HG03571 (cell line): ENCODE data around the gene RNF151.

Experiments
- ATAC-seq: cut with Tn5 transposase; IDR thresholded peaks from one replicate; pipeline ENCODE4 v1.9.1; 2021; ENCODE audit not compliant: unreplicated experiment

RNF151 gene

GRCh38 chr16:1976951-1977874 is 10.6 kb downstream of the RNF151 start:
- no peak for ATAC-seq

GRCh38 chr16:1977875-1978268 is 11.2 kb downstream of the RNF151 start:
- ATAC-seq, result no peak

GRCh38 chr16:1978476-1979120 is 11.9 kb downstream of the RNF151 start:
- ATAC-seq, result no peak

DNA sequence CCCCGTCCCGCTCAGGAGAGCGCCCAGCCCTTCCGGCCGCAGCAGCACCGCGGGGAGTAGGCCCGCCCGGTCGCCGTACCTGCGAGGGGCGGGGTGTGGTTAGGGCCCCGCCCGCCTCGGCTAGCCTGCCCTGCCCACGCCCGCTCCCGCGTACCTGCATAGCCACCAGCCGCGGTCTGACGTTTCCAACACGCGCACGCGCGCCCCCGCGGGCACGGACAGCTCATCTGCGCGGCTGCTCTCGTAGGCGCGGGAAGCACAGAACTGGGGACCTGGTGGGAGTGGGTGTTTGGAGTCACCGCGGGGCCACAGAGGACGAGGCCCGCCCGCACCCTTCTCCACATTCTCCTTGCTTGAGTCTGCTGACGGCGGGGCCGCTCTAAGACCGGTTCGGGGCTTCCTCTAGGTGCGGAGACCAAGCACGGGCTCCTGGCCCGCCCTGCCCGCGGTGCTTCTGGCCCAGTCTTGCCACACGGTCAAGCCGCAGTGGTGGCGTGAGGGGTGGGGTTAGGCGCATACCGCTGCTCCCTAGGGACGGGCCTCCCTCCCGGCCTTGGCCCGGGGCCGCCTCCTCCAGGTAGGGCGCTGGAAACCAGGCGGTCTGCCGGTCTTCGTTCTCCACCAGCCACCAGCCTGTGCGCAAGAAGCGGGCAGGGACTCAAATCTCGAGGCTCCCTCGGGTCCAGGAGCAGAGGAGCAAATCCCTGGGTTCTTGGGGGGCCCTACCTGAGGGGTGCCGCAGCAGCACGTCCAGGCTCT is 12.8 kb downstream of the RNF151 start:
- no peak for ATAC-seq

- no peak for ATAC-seq
Observed at GRCh38 chr16:1980030-1980769, 13.5 kb downstream of the RNF151 start.

DNA sequence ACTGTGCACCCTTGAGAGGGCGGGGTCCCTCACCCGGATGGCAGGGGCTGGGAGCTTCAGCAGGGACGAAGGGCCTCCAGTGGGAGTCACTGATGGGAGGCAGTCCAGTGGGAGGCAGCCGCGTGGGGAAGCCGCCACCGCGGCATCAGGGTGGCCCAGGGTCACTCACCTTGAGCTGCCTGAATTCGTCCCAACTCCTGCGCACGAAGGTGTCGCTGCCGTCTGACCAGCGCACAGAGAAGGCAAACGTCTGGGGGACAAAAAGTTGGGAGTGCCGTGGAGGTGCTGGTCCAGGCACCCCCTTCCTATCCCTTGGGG is 14.1 kb downstream of the RNF151 start:
- no peak for ATAC-seq

GRCh38 chr16:1981398-1981836 is 14.8 kb downstream of the RNF151 start, which contains the start of gene NOXO1:
NOXO1 (minus strand) TSS chr16:1981469; CDS start chr16:1981179, 290 bp downstream.
- ATAC-seq, result no peak

- ATAC-seq, result no peak
Observed at GRCh38 chr16:1982013-1982433, 15.4 kb downstream of the RNF151 start.

DNA sequence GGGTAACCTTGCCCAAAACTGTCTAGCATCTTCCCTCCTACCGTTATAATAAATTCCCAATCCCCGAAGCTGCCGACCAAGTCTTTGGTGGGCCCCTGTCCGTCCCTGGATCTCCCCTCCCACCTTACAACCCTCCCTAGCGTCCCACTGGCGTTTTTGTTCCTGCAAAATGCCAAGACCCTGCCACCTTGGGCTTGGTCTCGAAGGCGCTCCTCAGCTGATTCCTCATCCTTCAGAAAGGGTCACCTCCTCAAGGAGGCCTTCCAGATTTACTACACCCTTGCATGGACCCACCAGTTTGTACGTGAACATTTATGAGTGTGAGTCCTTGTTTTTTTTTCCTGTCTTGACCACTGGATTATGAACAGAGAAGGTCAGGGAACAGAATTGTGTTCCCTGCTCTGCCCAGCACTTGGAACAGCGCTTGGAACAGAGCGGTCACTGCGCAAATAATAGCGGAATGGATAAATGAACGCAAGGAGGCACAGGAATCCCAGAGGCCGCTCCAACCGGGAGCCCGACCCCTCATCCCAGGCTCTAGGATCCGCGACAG is 16.4 kb downstream of the RNF151 start:
- no peak for ATAC-seq

DNA sequence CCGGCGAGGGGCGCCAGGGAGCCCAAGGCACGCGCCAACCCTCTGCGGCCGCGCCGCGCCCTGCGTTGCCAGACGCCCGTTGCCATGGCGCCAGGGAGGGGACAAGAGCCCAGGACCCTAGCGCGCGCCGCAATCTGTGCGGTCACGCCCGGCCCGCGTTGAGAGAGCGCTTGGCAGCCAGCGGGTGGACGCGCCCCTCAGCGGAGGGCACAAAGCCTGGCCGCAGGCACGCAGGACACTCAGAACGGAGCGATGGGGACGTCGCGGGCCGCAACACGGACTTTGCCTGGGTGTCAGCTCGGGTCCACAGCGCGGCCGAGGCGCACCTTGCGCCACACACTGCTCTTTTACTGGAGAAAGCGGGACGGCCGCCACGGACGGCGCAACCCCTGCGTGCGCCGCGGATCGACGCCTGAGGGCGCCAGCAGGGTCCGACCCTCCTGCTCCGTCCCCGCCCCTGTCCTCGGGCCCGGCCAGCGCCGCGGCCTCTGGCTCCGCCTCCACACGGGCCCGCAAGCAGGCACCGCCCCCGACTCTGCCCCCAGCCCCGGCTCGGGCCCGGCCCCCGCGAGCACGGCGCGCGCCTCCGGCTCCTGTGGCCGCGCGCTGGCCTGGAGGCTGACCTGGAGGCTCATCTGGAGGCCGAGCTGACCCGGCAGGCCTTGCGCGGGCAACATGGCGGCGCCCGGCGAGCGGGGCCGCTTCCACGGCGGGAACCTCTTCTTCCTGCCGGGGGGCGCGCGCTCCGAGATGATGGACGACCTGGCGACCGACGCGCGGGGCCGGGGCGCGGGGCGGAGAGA is 17.1 kb downstream of the RNF151 start, which contains the start of gene GFER:
GFER (plus strand) TSS at position 650 of the 803 bp plus-strand sequence; CDS start at position 676, 26 bp downstream.
- ATAC-seq, result peak; percentile 70

DNA sequence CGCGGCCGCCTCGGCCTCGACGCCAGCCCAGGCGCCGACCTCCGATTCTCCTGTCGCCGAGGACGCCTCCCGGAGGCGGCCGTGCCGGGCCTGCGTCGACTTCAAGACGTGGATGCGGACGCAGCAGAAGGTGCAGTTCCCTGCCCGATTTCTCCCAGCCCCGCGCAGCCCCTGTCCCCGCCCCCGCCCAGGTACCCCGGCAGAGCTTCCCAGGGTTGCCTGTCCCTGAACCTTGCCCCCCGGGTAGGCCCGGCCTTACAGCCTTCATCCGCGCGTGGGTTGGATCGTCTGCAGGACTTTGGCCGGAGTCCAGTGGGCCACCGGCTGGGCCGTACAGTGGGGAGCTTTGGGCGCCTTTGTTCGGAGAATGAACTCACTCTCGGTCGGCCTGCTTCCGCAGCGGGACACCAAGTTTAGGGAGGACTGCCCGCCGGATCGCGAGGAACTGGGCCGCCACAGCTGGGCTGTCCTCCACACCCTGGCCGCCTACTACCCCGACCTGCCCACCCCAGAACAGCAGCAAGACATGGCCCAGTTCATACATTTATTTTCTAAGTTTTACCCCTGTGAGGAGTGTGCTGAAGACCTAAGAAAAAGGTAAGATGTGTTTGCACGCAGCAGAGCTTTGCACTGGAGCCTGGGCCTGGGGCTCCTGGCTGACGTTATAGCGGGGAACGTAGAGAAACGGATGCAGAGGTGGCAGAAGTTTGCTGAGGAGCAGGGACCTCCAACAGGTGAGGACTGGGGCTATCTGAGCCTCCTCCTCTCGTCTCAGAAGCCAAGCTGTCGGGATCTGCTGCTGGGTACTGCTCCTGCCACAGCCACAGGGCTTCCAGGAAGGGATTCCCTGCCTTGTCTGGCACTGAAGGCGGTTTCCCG is 17.9 kb downstream of the RNF151 start:
- ATAC-seq, result peak; percentile 2

- ATAC-seq, result no peak
Observed at GRCh38 chr16:1985466-1986150, 19.0 kb downstream of the RNF151 start.

- no peak for ATAC-seq
Observed at GRCh38 chr16:1987198-1987597, 20.5 kb downstream of the RNF151 start.

DNA sequence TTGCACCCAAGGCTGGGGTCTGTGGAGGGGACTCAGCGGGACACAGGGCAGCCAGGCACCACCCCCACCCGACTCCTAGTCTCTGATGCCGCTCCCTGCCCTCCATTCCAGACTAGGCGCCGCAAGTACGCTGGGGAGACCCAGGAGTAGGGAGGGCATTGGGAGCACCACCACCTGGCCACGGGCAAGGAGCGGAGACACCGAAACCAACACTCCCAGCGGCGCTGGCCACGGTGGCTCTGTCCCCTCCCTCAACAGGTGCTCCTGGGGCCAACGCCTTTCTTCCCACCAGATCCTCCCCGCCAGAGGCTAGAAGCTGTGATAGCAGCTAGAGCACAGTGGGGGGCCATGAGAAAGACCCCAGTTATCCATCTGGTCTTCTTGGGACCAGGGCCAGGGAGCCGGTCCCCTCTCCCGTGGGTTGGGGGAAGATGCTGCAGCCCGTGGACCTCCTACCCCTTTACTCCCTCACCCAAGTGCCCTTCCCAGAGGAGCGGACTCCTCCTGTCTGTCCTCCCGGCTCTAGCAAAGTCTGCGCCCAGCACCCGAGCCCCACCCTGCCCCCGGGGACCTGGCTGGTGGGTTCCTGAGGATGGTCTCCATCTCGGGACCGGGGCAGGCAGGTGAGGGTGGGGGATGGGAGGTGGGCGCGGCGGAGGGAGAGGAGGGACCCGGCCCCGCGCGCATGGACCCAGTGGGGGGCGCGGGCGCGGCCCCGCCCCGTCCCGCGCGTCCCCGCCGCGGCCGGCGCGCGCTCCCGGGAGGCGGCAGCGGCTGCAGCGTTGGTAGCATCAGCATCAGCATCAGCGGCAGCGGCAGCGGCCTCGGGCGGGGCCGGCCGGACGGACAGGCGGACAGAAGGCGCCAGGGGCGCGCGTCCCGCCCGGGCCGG is 22.8 kb downstream of the RNF151 start, which contains the start of gene SYNGR3:
SYNGR3 (plus strand) TSS at position 762 of the 892 bp plus-strand sequence. CDS start 133 bp downstream, outside the sequence.
- no peak for ATAC-seq

DNA sequence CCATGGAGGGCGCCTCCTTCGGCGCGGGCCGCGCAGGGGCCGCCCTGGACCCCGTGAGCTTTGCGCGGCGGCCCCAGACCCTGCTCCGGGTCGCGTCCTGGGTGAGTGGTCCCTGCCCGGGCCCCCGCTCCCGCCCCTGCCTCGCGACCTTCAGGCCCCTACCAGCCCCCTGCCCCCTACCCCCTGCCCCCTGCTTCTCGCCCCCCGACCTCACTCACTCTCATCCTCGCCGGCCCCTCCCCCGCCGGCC is 23.4 kb downstream of the RNF151 start:
- no peak for ATAC-seq

DNA sequence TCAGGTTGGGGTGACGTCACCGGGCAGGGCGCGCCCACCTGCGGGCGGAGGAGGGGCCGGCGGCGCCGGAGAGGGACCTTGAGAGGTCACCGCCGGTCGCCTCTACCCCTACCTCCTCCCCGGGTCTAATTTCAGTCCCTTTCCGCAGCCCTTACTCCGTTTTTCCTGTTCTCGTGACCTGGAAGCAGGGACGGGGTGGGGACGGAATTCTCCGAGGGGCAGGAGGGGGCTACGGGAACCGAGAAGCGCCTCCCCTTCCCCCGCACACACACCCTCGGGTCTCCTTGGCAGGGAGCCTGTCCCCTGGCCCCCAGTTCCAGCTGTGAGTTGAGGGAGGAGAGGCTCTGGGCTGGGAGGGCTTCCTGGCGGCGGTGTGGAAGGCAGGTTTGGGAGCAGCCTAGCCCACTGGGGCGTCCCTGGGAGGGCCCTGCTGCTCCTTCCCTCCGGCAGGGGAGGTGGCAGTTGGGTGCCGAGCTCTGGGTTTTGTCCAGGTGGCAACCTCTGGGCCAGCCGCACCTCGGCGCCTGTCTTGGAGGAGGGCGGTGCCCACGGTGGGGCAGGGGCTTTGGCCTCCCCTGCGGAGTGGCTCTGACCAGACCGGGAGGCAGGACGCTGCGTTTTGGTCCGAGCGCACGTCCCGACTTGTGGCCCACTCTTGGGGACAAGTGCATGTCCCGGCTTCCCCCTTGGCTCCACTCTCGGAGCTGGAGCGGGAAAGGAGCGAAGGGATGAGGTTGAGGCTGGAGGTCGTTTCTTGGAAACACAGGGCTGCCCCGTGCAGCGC is 23.9 kb downstream of the RNF151 start:
- no peak for ATAC-seq
